HG03064 (cell line): ENCODE results near the gene ANKRD60.

Experiments
- ATAC-seq: cut with Tn5 transposase; IDR thresholded peaks from one replicate; pipeline ENCODE4 v1.9.1; 2021; ENCODE audit warnings: low read depth; ENCODE audit not compliant: unreplicated experiment

The ANKRD60 gene

DNA sequence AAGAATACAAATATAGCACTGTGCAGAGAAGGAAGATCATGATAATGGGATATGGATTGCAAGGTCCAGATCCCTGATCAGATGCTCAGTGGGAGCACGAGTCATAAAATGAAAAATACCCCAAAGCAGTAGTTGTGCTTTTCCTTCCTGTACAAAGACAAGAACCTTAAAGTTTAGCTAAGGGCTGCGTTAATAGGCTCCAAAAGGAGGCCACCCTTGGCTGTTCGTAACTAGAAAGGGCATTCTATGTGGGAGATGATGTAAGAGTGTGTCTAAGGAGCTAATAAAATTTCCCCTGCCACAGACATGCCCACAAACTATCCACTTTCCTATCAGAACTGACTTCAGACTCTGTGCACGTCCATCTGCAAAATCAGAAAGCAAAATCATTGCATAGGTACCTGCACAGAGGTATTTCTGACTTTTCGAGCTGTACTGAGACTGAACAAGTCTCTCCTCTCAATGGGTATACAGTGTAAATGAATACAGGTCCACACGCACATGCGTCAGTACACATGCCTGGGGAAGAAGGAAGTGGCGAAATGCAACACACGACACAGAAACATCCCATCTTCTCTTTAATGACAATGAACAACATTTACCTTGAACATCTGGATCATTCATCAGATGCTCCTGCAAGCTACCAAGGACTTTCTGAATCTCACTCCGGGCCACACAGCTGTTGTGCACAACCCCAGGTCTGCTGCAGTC, 16.9 kb upstream of the ANKRD60 start:
- no peak for ATAC-seq

DNA sequence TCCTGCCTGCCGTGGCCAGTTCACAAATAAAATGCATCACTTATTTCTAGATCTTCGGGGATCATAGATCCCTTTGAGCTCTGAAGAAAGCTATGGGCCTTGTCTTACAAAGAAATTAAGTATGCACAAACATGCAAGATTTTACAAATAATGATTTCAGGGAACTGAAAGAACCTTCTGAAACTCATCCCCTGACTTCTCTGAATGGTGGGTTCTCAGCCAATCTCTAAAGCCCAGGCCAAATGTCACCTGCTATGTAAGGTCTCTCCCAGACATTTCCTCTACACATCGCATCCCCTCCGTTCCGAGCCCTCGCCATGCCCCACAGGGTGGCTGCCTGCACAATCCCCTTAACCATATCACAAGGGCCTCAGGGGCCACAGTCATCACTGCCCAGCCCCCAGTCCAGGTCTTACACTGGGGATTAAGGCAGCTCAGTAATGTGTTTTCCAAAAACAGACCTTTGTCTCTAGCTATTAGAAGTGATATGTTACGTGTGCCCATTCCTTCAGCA, 16.1 kb upstream of the ANKRD60 start:
- no peak for ATAC-seq

DNA sequence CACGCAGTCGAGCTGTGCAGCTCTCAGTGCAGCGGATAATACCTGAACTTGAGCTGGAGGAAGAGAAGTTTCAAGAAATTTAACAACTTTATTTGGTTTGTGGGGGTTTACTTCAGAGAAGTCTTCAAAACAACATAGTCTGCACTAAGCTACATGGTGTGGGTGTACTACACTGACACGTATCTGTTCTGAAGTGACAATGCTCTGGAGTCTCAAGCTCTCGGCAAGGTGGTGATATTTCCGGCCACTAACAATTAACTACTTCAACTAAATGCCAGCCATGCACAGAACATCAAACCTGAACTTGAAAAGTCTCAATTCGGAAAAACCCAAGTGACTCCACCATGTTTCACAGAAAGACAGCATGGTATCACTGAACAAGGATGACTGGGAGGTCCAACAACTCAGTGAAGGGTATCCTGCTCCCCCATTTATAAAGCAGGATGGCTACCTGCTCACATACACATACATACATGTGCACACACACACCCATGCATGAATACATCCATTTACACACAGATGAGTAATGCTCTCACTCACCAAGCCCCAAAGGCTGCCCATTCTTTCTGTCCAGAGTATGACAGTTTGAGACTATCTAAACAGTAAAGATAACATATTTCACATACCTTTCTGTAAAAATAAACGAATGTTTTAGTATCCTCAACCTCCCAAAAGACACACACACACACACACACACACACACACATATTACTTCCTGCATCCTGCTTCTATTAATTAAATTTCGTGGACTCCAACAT, 15.4 kb upstream of the ANKRD60 start:
- ATAC-seq, result no peak

DNA sequence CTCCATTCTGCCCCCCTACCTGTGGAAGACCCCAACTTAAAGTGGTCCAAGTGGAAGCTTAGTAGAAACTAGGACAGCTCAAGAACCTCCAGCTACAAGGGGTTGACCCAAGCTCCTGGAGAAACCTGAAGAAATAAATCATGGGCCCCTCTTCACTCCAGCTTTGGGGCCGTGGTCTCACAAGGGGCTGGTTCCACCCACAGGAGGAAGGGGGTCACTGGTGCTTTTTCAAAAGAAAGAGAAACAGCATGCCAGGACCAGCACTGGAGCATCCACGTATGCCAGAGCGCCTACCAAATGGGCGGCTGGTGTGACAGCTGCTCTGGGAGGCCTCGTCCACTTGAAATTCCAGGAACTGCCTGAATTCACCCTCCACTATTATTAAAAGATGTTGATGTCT, 14.4 kb upstream of the ANKRD60 start:
- no peak for ATAC-seq

DNA sequence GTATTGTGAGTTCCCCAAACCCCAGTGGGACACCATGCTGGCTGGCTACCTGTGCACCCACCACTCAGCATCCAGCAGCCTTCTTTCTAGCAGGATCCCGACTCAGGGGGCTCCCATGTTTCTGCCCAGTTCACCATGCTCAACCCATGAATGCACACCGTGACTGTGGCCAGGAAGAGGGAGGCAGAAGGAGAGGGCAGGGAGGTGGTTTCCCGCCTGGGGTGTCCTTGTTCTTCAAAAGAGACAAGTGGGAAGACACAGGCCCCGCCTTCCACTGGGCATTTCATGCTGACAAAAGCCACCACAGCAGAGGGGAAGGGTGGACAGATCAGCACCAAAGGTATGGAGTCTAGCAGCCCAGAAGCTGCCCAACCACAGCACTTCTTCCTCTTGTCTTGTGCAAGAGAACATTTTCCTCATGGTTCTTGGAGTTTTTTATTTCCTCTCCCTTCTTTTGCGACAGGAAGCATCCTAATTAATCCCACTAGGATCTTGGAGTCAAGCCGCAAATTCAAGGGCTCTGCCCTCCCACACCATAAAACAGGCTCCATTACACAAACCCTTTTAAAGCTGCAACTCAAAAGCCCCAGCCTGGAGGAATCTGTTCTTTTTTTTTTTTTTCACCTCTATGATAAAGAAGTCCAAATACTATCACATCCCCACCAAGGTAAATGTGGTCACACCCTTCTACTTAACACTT, 13.5 kb upstream of the ANKRD60 start:
- ATAC-seq, result no peak

DNA sequence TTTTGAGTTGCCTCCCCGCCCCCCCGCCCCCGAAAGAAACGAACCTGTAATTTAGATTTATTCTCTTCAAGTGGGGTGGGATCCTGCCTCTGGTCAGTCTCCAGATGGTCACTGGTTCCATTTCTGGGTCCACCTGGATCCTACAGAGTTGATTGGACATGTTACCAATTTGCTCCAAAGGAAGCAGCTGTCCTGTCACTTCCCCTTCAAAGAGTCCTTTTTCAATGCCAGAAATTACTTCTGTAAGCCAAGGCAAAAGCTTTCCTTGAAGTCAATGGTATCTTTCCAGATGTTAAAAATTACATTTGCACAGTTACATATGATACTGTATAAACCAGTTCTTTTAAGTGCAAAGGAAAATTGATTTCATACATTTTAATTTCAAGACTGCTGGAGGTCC, 12.0 kb upstream of the ANKRD60 start:
- no peak for ATAC-seq

DNA sequence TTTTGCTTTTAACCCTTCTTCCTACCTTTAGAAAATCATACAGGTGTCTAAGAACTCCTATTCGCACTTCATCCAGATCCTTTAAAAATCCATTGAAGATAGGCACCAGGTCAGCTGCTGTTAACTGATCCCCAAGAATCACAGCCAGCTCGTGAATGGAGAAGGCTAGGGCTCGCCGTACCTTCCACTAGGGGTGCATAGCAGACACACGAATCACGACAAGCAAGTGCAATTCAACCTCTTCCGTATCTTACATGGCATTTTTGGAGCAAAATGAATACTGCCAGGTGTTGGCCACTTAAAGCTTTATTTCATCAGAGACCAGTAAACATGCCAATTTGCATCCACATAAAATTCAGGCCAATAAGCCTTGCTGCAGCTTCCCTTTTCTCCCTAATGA, 10.8 kb upstream of the ANKRD60 start:
- ATAC-seq, result no peak

DNA sequence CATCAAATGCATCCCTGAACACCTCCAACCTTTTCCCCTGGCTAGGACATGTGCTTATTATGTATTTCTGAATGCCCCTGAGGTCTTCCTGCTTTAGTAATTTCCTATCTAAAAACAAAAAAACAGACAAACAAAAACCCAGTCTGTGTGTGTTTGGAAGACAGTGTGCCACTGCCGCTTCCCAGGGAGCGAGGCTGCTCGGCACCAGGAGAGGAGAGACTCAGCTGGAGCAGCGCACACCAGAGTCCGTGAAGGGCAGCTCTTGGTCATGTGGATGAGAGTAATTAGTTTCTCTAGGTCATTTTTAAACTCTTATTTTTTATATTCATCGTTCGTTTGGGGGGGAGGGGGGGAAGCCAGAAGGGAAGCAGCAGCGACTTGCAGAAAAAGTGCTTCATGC, 10.0 kb upstream of the ANKRD60 start:
- no peak for ATAC-seq

DNA sequence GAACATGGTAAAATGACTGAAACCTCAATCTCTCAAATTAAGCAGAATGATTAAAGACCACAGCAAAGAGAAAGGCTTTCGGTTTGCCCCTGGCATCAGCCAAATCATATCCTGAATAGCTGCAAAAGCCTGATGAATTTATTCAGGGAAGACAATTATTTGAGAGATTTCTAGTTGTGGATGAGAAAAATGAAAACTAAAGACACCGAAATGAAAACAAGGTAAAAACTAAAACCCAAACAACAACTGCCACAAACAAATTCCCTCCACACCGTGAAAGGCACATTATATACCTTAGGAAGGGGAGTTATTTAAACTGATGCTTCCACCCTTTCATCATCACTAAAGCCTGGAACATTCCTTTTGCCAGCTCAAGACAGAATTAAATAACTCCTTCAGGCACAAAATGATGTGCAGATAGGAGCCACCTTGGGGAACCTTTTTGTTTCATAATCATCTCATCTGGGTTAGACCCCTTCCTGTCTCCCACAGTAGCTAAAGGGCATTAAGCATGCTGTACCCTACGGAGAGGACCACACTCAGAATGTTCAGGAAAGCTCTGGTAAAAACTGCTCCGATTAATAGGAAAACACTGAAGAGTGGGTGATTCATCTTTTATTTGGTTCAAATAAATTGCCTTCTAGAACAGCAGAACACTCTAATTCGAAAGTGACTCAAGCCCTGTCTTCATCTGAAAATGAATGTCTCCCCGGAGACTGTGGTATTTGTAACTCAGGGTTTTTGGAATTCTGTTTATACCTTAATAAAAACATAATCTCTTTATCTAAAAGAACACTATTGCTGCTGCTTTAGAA, 9.1 kb upstream of the ANKRD60 start:
- ATAC-seq, result no peak

DNA sequence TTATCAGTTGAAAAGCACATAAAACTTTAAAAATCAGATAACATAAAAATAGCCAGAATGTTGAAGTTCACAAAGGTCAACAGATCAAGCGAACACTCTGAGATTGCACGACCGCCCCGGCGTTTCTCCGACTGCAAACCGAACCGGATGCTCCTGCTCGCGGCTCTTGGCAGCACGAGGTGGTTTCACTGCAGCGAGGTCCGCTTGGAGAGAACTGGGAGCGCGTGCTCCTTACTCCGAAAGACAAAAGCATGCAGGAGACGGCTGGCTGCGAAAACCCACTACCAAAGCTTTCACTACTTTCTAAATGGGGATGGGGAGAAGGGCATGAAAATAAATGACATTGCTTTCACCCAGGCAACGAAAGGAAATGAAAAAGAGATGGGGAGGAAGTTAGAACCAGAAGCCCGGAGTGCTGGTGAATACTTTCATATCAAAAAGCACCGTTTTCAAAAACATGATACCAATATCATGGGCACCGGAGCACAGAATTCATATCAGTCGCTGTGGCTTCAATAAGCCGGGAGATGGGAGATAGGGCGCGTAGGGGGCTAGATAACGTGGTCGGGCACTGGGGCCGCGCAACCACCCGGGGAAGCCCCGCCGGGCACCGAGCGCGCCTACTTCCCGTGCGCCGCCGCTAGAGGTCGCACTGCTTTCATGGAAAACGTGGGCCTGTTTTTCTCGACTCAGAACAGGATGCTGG, 8.3 kb upstream of the ANKRD60 start:
- peak; percentile 70 for ATAC-seq

DNA sequence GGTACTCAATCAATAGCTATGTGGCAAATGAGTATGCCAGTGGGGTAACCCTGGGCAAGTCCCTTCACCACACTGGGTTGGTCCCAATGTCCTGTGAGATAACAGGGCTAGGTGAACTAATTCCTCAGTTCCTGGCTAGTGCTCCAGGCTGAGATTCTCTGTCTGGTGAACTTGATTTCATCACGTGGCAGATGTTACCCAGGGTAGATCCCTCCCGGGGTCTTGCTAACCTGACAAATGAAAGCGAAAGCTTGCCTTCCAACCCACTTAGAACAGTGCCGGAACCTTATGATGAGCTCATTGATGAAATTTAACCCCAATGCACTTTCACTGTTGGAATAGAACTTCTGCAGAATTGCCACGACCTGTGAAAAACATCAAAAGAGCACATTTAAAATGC, 6.6 kb upstream of the ANKRD60 start:
- no peak for ATAC-seq

DNA sequence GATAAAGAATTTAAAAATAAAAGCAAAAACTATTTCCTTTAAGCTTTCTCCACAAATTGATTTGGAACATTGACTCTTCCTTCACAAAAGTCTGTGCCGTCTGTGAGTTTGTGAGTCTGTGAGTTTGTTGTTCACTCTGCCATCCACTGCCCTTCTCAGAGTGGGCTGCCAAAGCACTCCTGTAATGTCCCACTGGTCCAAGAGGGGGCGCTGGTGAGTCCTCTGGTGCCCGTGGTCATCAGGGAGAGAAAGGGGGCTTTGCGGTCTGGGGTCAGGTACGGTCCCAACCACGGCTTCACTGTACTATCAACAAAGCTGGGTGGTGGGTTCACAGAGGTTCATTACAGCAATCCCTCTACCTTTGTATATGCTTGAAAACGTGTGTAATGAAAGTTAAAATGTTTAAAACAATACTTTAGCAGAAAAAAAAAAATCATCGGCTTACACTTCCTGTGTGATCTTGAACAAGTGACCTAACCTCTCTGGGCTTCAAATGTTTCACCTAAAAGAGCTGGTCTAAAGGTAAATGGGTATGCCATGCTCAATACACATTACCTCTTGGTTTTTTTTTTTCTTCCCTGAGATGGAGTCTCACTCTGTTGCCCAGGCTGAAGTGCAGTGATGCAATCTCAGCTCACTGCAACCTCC, 5.6 kb upstream of the ANKRD60 start:
- ATAC-seq, result no peak

DNA sequence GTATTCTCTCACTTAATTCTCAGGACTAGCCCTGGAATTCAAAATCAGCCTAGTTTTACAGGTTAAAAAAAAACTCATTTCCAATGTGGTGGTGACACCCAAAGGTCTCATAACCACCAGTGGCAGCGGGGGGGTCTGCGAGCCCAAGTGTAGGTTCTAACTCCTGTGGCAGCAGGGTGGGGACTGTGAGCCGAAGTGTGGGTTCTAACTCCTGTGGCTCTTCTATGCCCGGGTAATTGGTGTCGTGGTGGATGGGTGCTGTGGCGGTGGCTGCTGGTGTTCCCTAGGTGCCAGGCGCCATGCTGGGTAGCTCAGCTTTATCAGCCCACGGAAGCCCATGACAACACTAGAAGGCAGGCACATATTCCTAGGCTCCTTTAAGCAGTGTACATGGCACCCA, 4.9 kb upstream of the ANKRD60 start:
- ATAC-seq, result no peak

DNA sequence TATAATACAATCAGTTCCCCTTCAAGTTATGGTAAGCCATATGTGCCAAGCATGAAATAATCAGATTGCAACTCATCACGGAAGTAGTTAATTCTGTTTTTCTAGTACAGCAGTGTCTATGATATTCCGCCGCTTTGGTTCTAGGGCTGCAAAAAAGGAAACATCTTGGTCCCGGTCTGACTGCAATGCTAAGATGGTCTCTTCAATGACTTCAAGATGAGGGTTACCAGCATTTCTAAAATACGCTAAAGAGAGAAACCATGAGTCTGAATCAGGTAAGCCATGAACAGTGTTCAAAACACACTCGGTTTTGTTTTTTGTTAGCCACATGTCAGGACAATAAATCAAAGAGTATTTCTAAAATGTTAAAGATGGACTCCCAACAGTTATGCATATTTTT, 3.2 kb upstream of the ANKRD60 start:
- ATAC-seq, result no peak

DNA sequence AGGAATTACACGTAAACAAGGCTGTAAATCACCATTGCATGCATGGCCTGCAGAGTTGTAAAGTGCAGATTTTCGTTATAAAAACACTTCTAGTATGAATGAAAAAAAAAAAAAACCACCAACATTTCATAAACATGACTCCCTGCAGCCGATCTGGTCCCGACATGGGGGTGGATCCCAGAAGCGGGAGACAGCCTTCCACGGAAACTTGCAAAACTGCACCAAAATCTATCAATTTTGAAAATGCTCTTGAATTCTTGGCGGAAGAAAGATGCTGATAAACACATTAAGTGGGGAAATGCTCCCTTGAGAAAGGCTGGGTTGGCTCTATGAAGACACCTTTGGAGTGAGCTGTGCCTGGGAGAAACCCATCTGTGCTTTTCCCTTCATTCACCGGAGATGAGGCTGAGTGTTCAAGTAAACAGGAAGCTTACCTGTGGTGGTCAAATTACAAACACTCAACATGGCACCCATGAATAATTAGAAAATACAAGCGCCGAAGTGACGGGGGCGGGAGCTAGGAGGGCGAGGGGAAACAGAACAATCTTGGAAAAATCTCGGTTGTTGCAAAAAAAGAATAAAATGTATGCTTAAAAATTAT, 845 bp upstream of the ANKRD60 start:
- ATAC-seq, result no peak

DNA sequence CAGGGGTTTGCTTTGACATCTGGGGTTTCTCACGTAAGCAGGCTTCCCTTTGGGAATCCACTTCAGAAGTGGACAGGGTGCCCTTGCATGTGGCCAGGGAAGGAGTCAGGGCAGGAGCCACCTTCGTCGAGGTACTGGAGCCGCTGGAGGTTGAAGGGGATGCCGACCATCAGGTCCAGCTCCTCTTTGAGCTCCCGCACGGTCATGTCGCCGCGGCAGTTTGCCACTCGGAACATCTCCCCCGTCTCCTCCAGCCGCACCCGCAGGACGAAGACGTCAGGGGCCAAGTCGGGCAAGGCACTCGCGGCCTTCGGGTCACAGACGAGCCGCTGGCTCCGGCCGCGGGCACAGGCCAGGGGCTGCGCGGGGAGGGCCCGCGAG, 360 bp downstream of the ANKRD60 start:
- no peak for ATAC-seq

DNA sequence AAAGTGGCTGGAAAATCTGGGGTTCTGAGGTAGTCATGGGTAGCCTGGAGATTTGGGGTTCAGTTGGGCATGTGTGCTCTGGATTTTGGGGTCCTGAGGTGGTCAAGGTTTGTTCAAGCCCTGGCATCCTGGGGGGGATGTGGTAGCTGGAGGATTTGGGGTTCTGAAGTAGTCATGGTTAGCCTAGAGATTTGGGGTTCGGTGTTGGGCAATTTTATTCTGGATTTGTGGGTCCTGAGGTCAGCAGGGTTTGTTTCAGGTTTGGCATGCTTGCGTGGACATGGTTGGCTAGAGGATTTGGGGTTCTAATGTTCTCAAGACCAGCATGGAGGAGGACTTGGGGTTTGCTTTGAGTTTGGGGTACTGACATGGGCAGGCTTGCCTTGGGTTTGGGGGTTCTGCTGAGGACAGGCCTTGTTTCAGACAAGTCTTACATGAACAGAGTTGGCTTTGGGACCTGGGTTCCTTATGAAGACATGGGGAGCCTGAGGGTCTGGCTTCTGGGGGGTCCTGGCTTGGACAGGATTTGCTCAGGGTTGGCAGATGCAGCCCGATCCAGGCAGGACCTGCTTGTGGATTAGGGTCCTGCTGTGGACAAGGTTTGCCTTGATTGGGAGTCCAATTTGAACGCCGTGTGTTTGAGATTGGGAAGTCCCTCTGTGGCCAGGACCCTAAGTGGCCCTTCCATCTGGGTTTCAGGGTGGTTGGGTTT, 906 bp downstream of the ANKRD60 start:
- no peak for ATAC-seq

DNA sequence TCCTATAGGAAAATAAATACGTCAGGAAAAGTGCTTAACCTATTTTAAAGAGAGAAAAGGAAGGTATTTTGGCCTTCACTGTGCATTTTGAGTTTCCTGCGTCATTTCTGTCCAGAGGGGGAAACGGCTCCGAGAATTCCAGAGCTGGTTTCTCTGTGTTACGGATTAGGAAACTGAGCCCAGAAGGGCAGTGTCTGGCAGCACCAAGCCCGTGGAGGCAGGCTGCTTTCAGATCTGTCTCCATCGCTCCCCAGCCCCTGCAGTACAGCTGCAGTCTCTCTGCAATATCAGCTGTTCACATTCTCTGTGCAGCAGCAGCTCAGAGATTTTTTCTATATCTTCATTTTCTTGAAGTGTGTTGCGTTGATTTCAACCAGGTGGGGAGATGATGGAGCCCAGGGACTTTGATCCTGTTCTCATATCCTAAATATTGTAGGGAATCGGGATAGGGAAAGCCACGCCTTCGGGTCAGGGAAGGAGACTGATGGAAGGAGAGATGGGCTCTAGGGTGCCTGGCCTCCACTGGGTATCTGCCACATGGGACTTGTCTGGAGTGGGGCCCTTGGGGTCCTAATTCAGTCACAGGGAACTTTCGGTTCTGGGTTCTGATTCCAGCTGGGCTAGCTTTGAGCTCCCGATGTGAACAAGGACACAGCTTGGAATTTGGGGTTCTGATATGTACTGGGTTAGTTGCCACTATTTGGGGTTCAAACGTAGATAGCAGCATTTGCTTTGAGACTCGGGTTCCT, 2.8 kb downstream of the ANKRD60 start:
- no peak for ATAC-seq
